Esophagus muscularis mucosa (tissue), 4 donors: ENCODE results near the gene TMEM87B. TPM values are rescaled to one million over a fixed set of nuclear protein-coding genes. Genes with fewer than 3 reads are reported as not detected.
"Not testable (repeated sequence)": the region's sequence is repeated elsewhere in the genome, so short reads cannot be mapped to it uniquely, and the experiment has no call there.

Experiments used
- DNase-seq: peaks from one replicate; pipeline ENCODE4 v3.0.0-alpha.2; 2017; ENCODE audit errors: extremely low spot score
- H3K27ac ChIP-seq, 4 donors: fragments of 200-600 bp; sonication (generic); replicated peaks in 1 of 4; 1 replicate in 3 of 4; 2 replicates in 1 of 4; pipeline ENCODE4 v1.5.1; 2016 to 2019; ENCODE audit warnings: mild to moderate bottlenecking in 1 of 4
- H3K27me3 ChIP-seq, 4 donors: fragments of 200-600 bp; sonication (generic); one replicate each; pipeline versions ENCODE4 v1.5.1 to v1.6.0; 2016 to 2019
- H3K36me3 ChIP-seq, 4 donors: fragments of 200-600 bp; sonication (generic); one replicate each; pipeline ENCODE4 v1.5.1; 2016 to 2019
- H3K4me1 ChIP-seq, 4 donors: fragments of 200-600 bp; sonication (generic); one replicate each; pipeline ENCODE4 v1.5.1; 2016 to 2019
- H3K4me3 ChIP-seq, 4 donors: fragments of 200-600 bp; sonication (generic); 1 replicate in 2 of 4; 2 replicates in 2 of 4; pipeline ENCODE4 v1.5.1; 2016 to 2019; ENCODE audit warnings: mild to moderate bottlenecking in 4 of 4, moderate library complexity in 1 of 4
- H3K9me3 ChIP-seq, 4 donors: fragments of 200-600 bp; sonication (generic); 1 replicate in 3 of 4; 2 replicates in 1 of 4; pipeline ENCODE4 v1.5.1; 2016 to 2019
- CTCF ChIP-seq, 3 experiments: fragments of 200-600 bp in 2 of 3; fragments of 450-650 bp in 1 of 3; sonication (generic) in 2 of 3; IDR thresholded peaks; one replicate each; pipeline ENCODE4 v1.5.1; 2017 to 2019; ENCODE audit warnings: antibody characterized with exemption in 3 of 3, mild to moderate bottlenecking in 2 of 3, moderate library complexity in 1 of 3
- EP300 ChIP-seq: sonication (generic); formaldehyde crosslinking; IDR thresholded peaks from one replicate; pipeline ENCODE4 v1.6.1; 2017; ENCODE audit warnings: antibody characterized with exemption
- POLR2A ChIP-seq: fragments of 450-650 bp; IDR thresholded peaks from one replicate; pipeline ENCODE4 v1.6.1; 2017; ENCODE audit warnings: antibody characterized with exemption, moderate library complexity, mild to moderate bottlenecking, low read depth
- POLR2AphosphoS5 ChIP-seq, 2 donors: sonication (generic); formaldehyde crosslinking; IDR thresholded peaks; one replicate each; pipeline ENCODE4 v1.6.1; 2017; ENCODE audit warnings: antibody characterized with exemption in 2 of 2
- WGBS: methylation state at CpG from one replicate; pipeline ENCODE4 v1.1.5; 2018; 5-methylcytosine and 5-hydroxymethylcytosine counted together
- intact Hi-C: fragments of 100-400 bp; cut with DNase I; formaldehyde crosslinking; loops from one replicate; pipeline ENCODE4 v1.15.1; 2023
- total RNA-seq, 4 donors: library from RNA; depleted of rRNA; stranded (reverse); fragments of >200 nt; gene quantifications; one replicate each; pipeline versions ENCODE4 v1.1.0 to v1.2.1, GENCODE V29; 2016

Gene TMEM87B
- total RNA-seq, 4 donors from 2014 or later = 13.7 to 21.8 (median 14.9) TPM

GRCh38 chr2:112134120-112134519, 79.1 kb downstream of the TMEM87B start:
- intact Hi-C loops = no loop called here

GRCh38 chr2:112136096-112136495, 81.0 kb downstream of the TMEM87B start:
- Histone ChIP-seq H3K4me1 (peaks cover 2 to 19% (median 18%) of the 10 kb centered on the region in 4 donors), H3K9me3 (peaks cover 0 to 11% (median 7%) of the 10 kb centered on the region in 4 donors), H3K27me3 (peaks cover 0 to 14% (median 0%) of the 10 kb centered on the region in 4 donors), H3K27ac (no peak overlapping the region), H3K4me3 (no peak overlapping the region), H3K36me3 (no peaks in the 10 kb centered on the region)
- WGBS = 94% methylated on average over 5 of the region's 5 CpGs
- intact Hi-C loops = no loop called here
- no peak for DNase-seq
- no peak for TF ChIP-seq POLR2AphosphoS5 (IDR thresholded peaks at IDR 0.05)
- TF ChIP-seq CTCF (IDR thresholded peaks at IDR 0.05) = no peak
- no peak for TF ChIP-seq POLR2A
- no peak for TF ChIP-seq EP300

More at GRCh38 chr2:112134120-112134519, 79.1 kb downstream of the TMEM87B start:
- H3K36me3 ChIP-seq = no peaks in the 10 kb centered on the region
- H3K27ac ChIP-seq = no peak overlapping the region
- no peak overlapping the region for H3K4me3 ChIP-seq
- DNase-seq = no peak
- TF ChIP-seq EP300 = no peak
- no peak for TF ChIP-seq POLR2A
- TF ChIP-seq POLR2AphosphoS5 (IDR thresholded peaks at IDR 0.05) = no peak
- TF ChIP-seq CTCF (IDR thresholded peaks at IDR 0.05) = no peak
- peaks cover 0 to 11% (median 7%) of the 10 kb centered on the region in 4 donors for H3K9me3 ChIP-seq
- 93% methylated on average over 4 of the region's 4 CpGs for WGBS
- H3K4me1 ChIP-seq = peaks cover 2 to 15% (median 13%) of the 10 kb centered on the region in 4 donors
- peaks cover 0 to 6% (median 0%) of the 10 kb centered on the region in 4 donors for H3K27me3 ChIP-seq

GRCh38 chr2:112137516-112138158, 82.6 kb downstream of the TMEM87B start:
- intact Hi-C loops = no loop called here
- WGBS = 36% methylated on average over 15 of the region's 15 CpGs
- DNase-seq = peak; percentile 47
- TF ChIP-seq CTCF (IDR thresholded peaks at IDR 0.05) (no peak), EP300 (no peak), POLR2AphosphoS5 (IDR thresholded peaks at IDR 0.05) (no peak), POLR2A (no peak)
- Histone ChIP-seq H3K4me3 (peak overlapping the region; percentile 55 to 75 (median 60)), H3K36me3 (no peaks in the 10 kb centered on the region), H3K27me3 (peaks cover 0 to 17% (median 0%) of the 10 kb centered on the region in 4 donors), H3K27ac (no peak overlapping the region), H3K9me3 (peaks cover 0 to 8% (median 4%) of the 10 kb centered on the region in 4 donors), H3K4me1 (peaks cover 2 to 19% (median 18%) of the 10 kb centered on the region in 4 donors)

- TF ChIP-seq POLR2A = no peak
- no peak for TF ChIP-seq CTCF (IDR thresholded peaks at IDR 0.05)
- no peak for TF ChIP-seq EP300
- no peak for TF ChIP-seq POLR2AphosphoS5 (IDR thresholded peaks at IDR 0.05)
- intact Hi-C loops = no loop called here
- peak within 1 kb of the TSS; percentile 55 to 75 (median 60) for H3K4me3 ChIP-seq
- H3K4me1 ChIP-seq = peaks cover 2 to 19% (median 18%) of the 10 kb centered on the region in 4 donors
- H3K36me3 ChIP-seq = no peaks in the 10 kb centered on the region
- no peak within 1 kb of the TSS for H3K27ac ChIP-seq
- H3K27me3 ChIP-seq = peaks cover 0 to 17% (median 0%) of the 10 kb centered on the region in 4 donors
- DNase-seq = no peak
- WGBS = 1% methylated on average over 25 of the region's 84 CpGs
- peaks cover 0 to under 1% (median under 1%) of the 10 kb centered on the region in 4 donors for H3K9me3 ChIP-seq
These were observed 83.3 kb downstream of the TMEM87B start, which contains the start of gene FBLN7 for GRCh38 chr2:112138159-112139032. Gene FBLN7 (plus strand): TSS chr2:112138385. CDS start chr2:112138656, 271 bp downstream.

GRCh38 chr2:112139033-112139614, 84.1 kb downstream of the TMEM87B start:
- WGBS = 2% methylated on average over 10 of the region's 32 CpGs
- H3K4me3 ChIP-seq = peak overlapping the region; percentile 55 to 75 (median 60)
- H3K4me1 ChIP-seq = peaks cover 2 to 19% (median 18%) of the 10 kb centered on the region in 4 donors
- intact Hi-C loops, DNase-seq, H3K36me3 ChIP-seq, H3K27ac ChIP-seq, H3K9me3 ChIP-seq: not testable (repeated sequence)
- H3K27me3 ChIP-seq = peaks cover 0 to 17% (median 0%) of the 10 kb centered on the region in 4 donors

- H3K36me3 ChIP-seq, H3K27ac ChIP-seq, H3K9me3 ChIP-seq, intact Hi-C loops, DNase-seq: not testable (repeated sequence)
- WGBS = 9% methylated on average over 28 of the region's 38 CpGs
- peaks cover 0 to 17% (median 0%) of the 10 kb centered on the region in 4 donors for H3K27me3 ChIP-seq
- H3K4me1 ChIP-seq = peaks cover 2 to 19% (median 18%) of the 10 kb centered on the region in 4 donors
- H3K4me3 ChIP-seq = peak overlapping the region; percentile 28 to 58 (median 34)
These were observed 84.7 kb downstream of the TMEM87B start for GRCh38 chr2:112139661-112140204.
